Astrocyte (in vitro differentiated cells and primary cell): Measurements from ENCODE around the gene MDFIC. TPM values are rescaled to one million over a fixed set of nuclear protein-coding genes. Genes with fewer than 3 reads are reported as not detected.

ENCODE experiments used
- DNase-seq: peaks from one replicate; pipeline ENCODE4 v3.0.0-alpha.2; 2010; ENCODE audit warnings: low read depth
- FAIRE-seq: peaks from 2 replicates; lab custom pipeline; 2011; peaks lifted over from hg19 to GRCh38; lab: Jason Lieb, UNC
- H2AFZ ChIP-seq: 2 replicates; pipeline ENCODE4 v1.6.0; 2012; ENCODE audit warnings: low read depth, low read length, inconsistent platforms
- H3K27ac ChIP-seq: 2 replicates; pipeline ENCODE4 v1.5.1; 2011; ENCODE audit warnings: low read depth, low read length, inconsistent platforms
- H3K27me3 ChIP-seq: 2 replicates; pipeline ENCODE4 v1.6.0; 2011; ENCODE audit warnings: low read length, inconsistent platforms; ENCODE audit not compliant: insufficient read depth
- H3K36me3 ChIP-seq: 2 replicates; pipeline ENCODE4 v1.5.1; 2011; ENCODE audit warnings: low read length, inconsistent platforms; ENCODE audit not compliant: insufficient read depth
- H3K4me1 ChIP-seq: 2 replicates; pipeline ENCODE4 v1.5.1; 2011; ENCODE audit warnings: low read length, inconsistent platforms; ENCODE audit not compliant: insufficient read depth
- H3K4me2 ChIP-seq: 2 replicates; pipeline ENCODE4 v1.6.0; 2012; ENCODE audit warnings: low read length, inconsistent platforms
- H3K4me3 ChIP-seq: 2 replicates; pipeline ENCODE4 v1.5.1; 2011; ENCODE audit warnings: low read depth, mild to moderate bottlenecking, low read length, inconsistent platforms; ENCODE audit not compliant: insufficient read depth
- H3K79me2 ChIP-seq: 2 replicates; pipeline ENCODE4 v1.6.0; 2012; ENCODE audit warnings: mild to moderate bottlenecking, low read length, inconsistent platforms; ENCODE audit not compliant: insufficient read depth
- H3K9ac ChIP-seq: 2 replicates; pipeline ENCODE4 v1.6.0; 2012; ENCODE audit warnings: mild to moderate bottlenecking, low read length, inconsistent platforms
- H3K9me3 ChIP-seq: 2 replicates; pipeline ENCODE4 v1.5.1; 2012; ENCODE audit warnings: low read depth, mild to moderate bottlenecking, low read length, inconsistent platforms; ENCODE audit not compliant: insufficient read depth
- H4K20me1 ChIP-seq: 2 replicates; pipeline ENCODE4 v1.6.0; 2012; ENCODE audit warnings: low read length, inconsistent platforms; ENCODE audit not compliant: insufficient read depth
- H3K27ac Mint-ChIP-seq: one replicate; pipeline ENCODE4 v1.8.0; 2021; ENCODE audit warnings: mild to moderate bottlenecking, mixed read lengths; ENCODE audit not compliant: unreplicated experiment
- H3K27me3 Mint-ChIP-seq: one replicate; pipeline ENCODE4 v1.8.0; 2021; ENCODE audit warnings: low read depth, mixed read lengths; ENCODE audit not compliant: unreplicated experiment
- H3K36me3 Mint-ChIP-seq: one replicate; pipeline ENCODE4 v1.8.0; 2021; ENCODE audit warnings: low read depth, mixed read lengths; ENCODE audit not compliant: unreplicated experiment
- H3K4me1 Mint-ChIP-seq: one replicate; pipeline ENCODE4 v1.8.0; 2021; ENCODE audit warnings: low read depth, mixed read lengths; ENCODE audit not compliant: unreplicated experiment
- H3K4me3 Mint-ChIP-seq: one replicate; pipeline ENCODE4 v1.8.0; 2021; ENCODE audit warnings: mild to moderate bottlenecking, moderate library complexity, mixed read lengths; ENCODE audit not compliant: unreplicated experiment
- H3K9me3 Mint-ChIP-seq: one replicate; pipeline ENCODE4 v1.8.0; 2021; ENCODE audit warnings: mild to moderate bottlenecking, mixed read lengths; ENCODE audit not compliant: unreplicated experiment
- CTCF ChIP-seq: IDR thresholded peaks from 2 replicates; pipeline ENCODE4 v1.5.1; 2011; ENCODE audit warnings: low read depth, mild to moderate bottlenecking, inconsistent platforms, low read length, moderate library complexity; ENCODE audit not compliant: insufficient read depth
- EZH2 ChIP-seq: IDR thresholded peaks from 2 replicates; pipeline ENCODE4 v1.6.1; 2012; ENCODE audit warnings: mild to moderate bottlenecking, low read length, inconsistent platforms; ENCODE audit not compliant: insufficient read depth
- total RNA-seq: library from RNA; stranded (reverse); gene quantifications from 2 replicates; pipeline ENCODE4 v1.2.1, GENCODE V29; 2021

MDFIC gene
- total RNA-seq, 1 donor from 2014 or later: 20.3 TPM

- no peaks in the 10 kb centered on the region for H3K27me3 ChIP-seq
- H3K4me2 ChIP-seq: no peak overlapping the region
- no peak overlapping the region for H2AFZ ChIP-seq
- Mint-ChIP-seq H3K4me3 (no peak overlapping the region), H3K27ac (no peak overlapping the region), H3K4me1 (peaks cover 9% of the 10 kb centered on the region), H3K9me3 (no peaks in the 10 kb centered on the region), H3K36me3 (no peaks in the 10 kb centered on the region), H3K27me3 (no peaks in the 10 kb centered on the region)
- no peak overlapping the region for H3K4me3 ChIP-seq
- TF ChIP-seq EZH2 (no peak), CTCF (no peak)
- DNase-seq (no peak), FAIRE-seq (no peak)
- no peak overlapping the region for H3K27ac ChIP-seq
- no peaks in the 10 kb centered on the region for H4K20me1 ChIP-seq
- no peaks in the 10 kb centered on the region for H3K36me3 ChIP-seq
- H3K9me3 ChIP-seq: no peaks in the 10 kb centered on the region
- no peaks in the 10 kb centered on the region for H3K4me1 ChIP-seq
- no peak overlapping the region for H3K9ac ChIP-seq
- H3K79me2 ChIP-seq: no peaks in the 10 kb centered on the region
Observed at GRCh38 chr7:114903131-114903530, 18.8 kb upstream of the MDFIC start.

- H3K9ac ChIP-seq: no peak overlapping the region
- H3K4me1 Mint-ChIP-seq: no peaks in the 10 kb centered on the region
- no peaks in the 10 kb centered on the region for H3K27me3 Mint-ChIP-seq
- no peaks in the 10 kb centered on the region for H3K36me3 Mint-ChIP-seq
- peaks cover 2% of the 10 kb centered on the region for H3K9me3 Mint-ChIP-seq
- FAIRE-seq (no peak), DNase-seq (no peak)
- no peak for TF ChIP-seq CTCF
- no peak for TF ChIP-seq EZH2
- H4K20me1 ChIP-seq: no peaks in the 10 kb centered on the region
- H3K79me2 ChIP-seq: no peaks in the 10 kb centered on the region
- no peaks in the 10 kb centered on the region for H3K36me3 ChIP-seq
- H3K4me1 ChIP-seq: no peaks in the 10 kb centered on the region
- H3K4me3 ChIP-seq: no peak overlapping the region
- no peaks in the 10 kb centered on the region for H3K27me3 ChIP-seq
- H3K4me3 Mint-ChIP-seq: no peak overlapping the region
- no peak overlapping the region for H3K4me2 ChIP-seq
- H3K27ac ChIP-seq: no peak overlapping the region
- no peak overlapping the region for H2AFZ ChIP-seq
- H3K27ac Mint-ChIP-seq: no peak overlapping the region
- no peaks in the 10 kb centered on the region for H3K9me3 ChIP-seq
Observed at GRCh38 chr7:114910787-114911186, 11.1 kb upstream of the MDFIC start.

GRCh38 chr7:114911411-114911810 is 10.5 kb upstream of the MDFIC start:
- no peak for DNase-seq
- H3K9me3 Mint-ChIP-seq: peaks cover 2% of the 10 kb centered on the region
- TF ChIP-seq CTCF: no peak
- no peak for TF ChIP-seq EZH2

More at GRCh38 chr7:114911411-114911810, 10.5 kb upstream of the MDFIC start:
- Histone ChIP-seq H3K79me2 (no peaks in the 10 kb centered on the region), H3K9me3 (no peaks in the 10 kb centered on the region), H3K4me1 (no peaks in the 10 kb centered on the region), H3K4me2 (no peak overlapping the region), H3K27ac (no peak overlapping the region), H3K4me3 (no peak overlapping the region), H4K20me1 (no peaks in the 10 kb centered on the region), H2AFZ (no peak overlapping the region), H3K27me3 (no peaks in the 10 kb centered on the region), H3K9ac (no peak overlapping the region), H3K36me3 (no peaks in the 10 kb centered on the region)
- Mint-ChIP-seq H3K27me3 (peaks cover 2% of the 10 kb centered on the region), H3K4me1 (no peaks in the 10 kb centered on the region), H3K36me3 (no peaks in the 10 kb centered on the region), H3K27ac (no peak overlapping the region), H3K4me3 (no peak overlapping the region)
- FAIRE-seq: no peak
